ENCODE data around the gene BAZ2B. TPM values are rescaled to one million over a fixed set of nuclear protein-coding genes. Genes with fewer than 3 reads are reported as not detected.

BAZ2B gene
- total RNA-seq, 1 experiment from 2014 or later = 19.9 TPM

DNA sequence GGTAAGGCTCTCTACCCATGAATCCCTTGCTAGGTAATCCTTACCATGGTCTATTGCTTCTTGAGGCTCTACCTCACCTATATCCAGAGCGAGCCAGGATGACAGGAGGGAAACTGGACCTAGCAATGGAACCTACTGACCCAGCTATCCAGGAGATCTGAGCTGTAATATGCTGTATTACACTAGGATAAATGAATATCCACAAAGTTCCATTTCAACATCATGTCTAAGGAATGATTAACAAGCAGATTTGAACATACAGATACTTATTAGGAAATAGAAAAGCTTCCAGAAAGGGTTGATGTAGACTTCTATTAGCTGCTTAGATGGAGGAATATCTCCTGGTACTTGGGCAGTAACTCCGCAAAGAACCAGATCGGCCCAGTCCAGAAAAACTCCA lies 110.1 kb downstream of the BAZ2B start:
- ATAC-seq = no peak
- H3K9me2 ChIP-seq (ENCODE audit: insufficient read depth) = no peaks in the 10 kb centered on the region
- ChIA-PET RAD21 (ENCODE audit: low non-redundant PET in 1 of 2, low total read pairs in 2 of 2, uncharacterized antibody in 2 of 2, unreplicated experiment in 2 of 2) (interaction anchor here in 1 of 2 experiments (1.0 kb wide), 1 partner anchor 206 kb away, joined by 4 read pairs; the partner anchor contains the start of gene MARCHF7), POLR2A (no interaction called here), CTCF (no interaction called here)
- no peak overlapping the region for H2AFZ ChIP-seq (ENCODE audit: low read depth, low read length, poor library complexity, severe bottlenecking)
- peaks cover 0 to 14% of the 10 kb centered on the region in 2 experiments; a peak in 2 of 4 replicates for H3K4me1 ChIP-seq (ENCODE audit: control insufficient read depth in 1 of 2, insufficient read depth in 2 of 2, low read length in 2 of 2)
- TF ChIP-seq ELF1 (IDR thresholded peaks at IDR 0.05; ENCODE audit: borderline replicate concordance, low read depth) (no peak), POLR2AphosphoS5 (IDR thresholded peaks at IDR 0.05; ENCODE audit: low read depth, low read length) (no peak), MAX (IDR thresholded peaks at IDR 0.05) (no peak), CBX3 (IDR thresholded peaks at IDR 0.05; ENCODE audit: low read depth) (no peak), REST (IDR thresholded peaks at IDR 0.05; ENCODE audit: low read depth) (no peak)
- no TSS peak for BruUV-seq (replicated peaks)
- H3K9me3 ChIP-seq (ENCODE audit: control insufficient read depth in 1 of 2, insufficient read depth in 1 of 2, low read depth in 1 of 2, low read length in 2 of 2) = no peaks in the 10 kb centered on the region
- intact Hi-C loops (cut with micrococcal nuclease) = no loop called here
- H3K27ac ChIP-seq (ENCODE audit: low read depth, low read length) = no peak overlapping the region
- no peaks in the 10 kb centered on the region for H4K20me1 ChIP-seq (ENCODE audit: insufficient read depth)
- peak overlapping the region; percentile 41 for H3K4me2 ChIP-seq (ENCODE audit: low read length)
- H3K27me3 ChIP-seq (ENCODE audit: insufficient read depth, low read length) = no peaks in the 10 kb centered on the region
- no peak overlapping the region for H3K4me3 ChIP-seq (replicated peaks in 1 of 2; ENCODE audit: low read depth in 1 of 2, low read length in 2 of 2)
- no peaks in the 10 kb centered on the region for H3K79me2 ChIP-seq (ENCODE audit: insufficient read depth, low read length)
- no peak overlapping the region for H3K9ac ChIP-seq (ENCODE audit: low read length)
- DNase-seq (ENCODE audit: low read depth, low spot score) = no peak
- no peaks in the 10 kb centered on the region for H3K36me3 ChIP-seq (ENCODE audit: control insufficient read depth in 1 of 2, insufficient read depth in 2 of 2, low read length in 2 of 2)

DNA sequence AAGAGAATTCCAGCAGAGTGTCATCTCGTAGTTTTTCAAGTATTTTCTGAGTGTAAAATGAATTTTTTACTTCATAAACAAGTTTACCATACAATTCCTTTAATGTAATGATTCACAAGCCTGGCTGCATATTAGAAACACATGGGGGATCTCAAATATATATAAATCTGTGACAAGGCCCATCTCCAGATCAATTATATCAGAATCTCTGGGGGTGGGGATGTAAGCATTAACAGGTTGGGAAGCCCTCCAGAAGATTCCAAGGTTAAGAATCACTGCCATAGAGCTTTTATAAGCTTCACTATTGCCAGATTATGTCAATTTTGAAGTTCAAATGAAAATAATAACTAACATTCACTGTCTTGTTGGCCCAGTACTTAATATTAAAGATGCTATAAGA lies 111.2 kb downstream of the BAZ2B start:
- intact Hi-C loops (cut with micrococcal nuclease) = no loop called here
- Histone ChIP-seq H3K9me3 (ENCODE audit: control insufficient read depth in 1 of 2, insufficient read depth in 1 of 2, low read depth in 1 of 2, low read length in 2 of 2) (no peaks in the 10 kb centered on the region), H3K4me2 (ENCODE audit: low read length) (no peak overlapping the region), H3K4me1 (ENCODE audit: control insufficient read depth in 1 of 2, insufficient read depth in 2 of 2, low read length in 2 of 2) (peaks cover 0 to 14% of the 10 kb centered on the region in 2 experiments; a peak in 2 of 4 replicates), H3K9ac (ENCODE audit: low read length) (no peak overlapping the region), H3K27ac (ENCODE audit: low read depth, low read length) (no peak overlapping the region), H2AFZ (ENCODE audit: low read depth, low read length, poor library complexity, severe bottlenecking) (no peak overlapping the region), H4K20me1 (ENCODE audit: insufficient read depth) (no peaks in the 10 kb centered on the region), H3K4me3 (replicated peaks in 1 of 2; ENCODE audit: low read depth in 1 of 2, low read length in 2 of 2) (no peak overlapping the region), H3K9me2 (ENCODE audit: insufficient read depth) (no peaks in the 10 kb centered on the region), H3K36me3 (ENCODE audit: control insufficient read depth in 1 of 2, insufficient read depth in 2 of 2, low read length in 2 of 2) (no peaks in the 10 kb centered on the region), H3K79me2 (ENCODE audit: insufficient read depth, low read length) (no peaks in the 10 kb centered on the region), H3K27me3 (ENCODE audit: insufficient read depth, low read length) (no peaks in the 10 kb centered on the region)
- no peak for TF ChIP-seq CBX3 (IDR thresholded peaks at IDR 0.05; ENCODE audit: low read depth)
- TF ChIP-seq ELF1 (IDR thresholded peaks at IDR 0.05; ENCODE audit: borderline replicate concordance, low read depth) = no peak
- TF ChIP-seq ZFX (IDR thresholded peaks at IDR 0.05) = no peak
- TF ChIP-seq, protein P1, sequence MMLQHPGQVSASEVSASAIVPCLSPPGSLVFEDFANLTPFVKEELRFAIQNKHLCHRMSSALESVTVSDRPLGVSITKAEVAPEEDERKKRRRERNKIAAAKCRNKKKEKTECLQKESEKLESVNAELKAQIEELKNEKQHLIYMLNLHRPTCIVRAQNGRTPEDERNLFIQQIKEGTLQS (IDR thresholded peaks at IDR 0.05) = no peak
- TF ChIP-seq EZH2 (IDR thresholded peaks at IDR 0.05) = no peak
- TF ChIP-seq YY1 (IDR thresholded peaks at IDR 0.05; ENCODE audit: extremely low read depth, insufficient replicate concordance, low read depth, low read length) = no peak
- TF ChIP-seq REST (IDR thresholded peaks at IDR 0.05; ENCODE audit: low read depth) = no peak
- CTCF ChIA-PET = no interaction called here
- DNase-seq (ENCODE audit: low read depth, low spot score) = no peak
- POLR2A ChIA-PET = no interaction called here
- no peak for ATAC-seq
- BruUV-seq (replicated peaks) = no TSS peak
- RAD21 ChIA-PET (ENCODE audit: low non-redundant PET in 1 of 2, low total read pairs in 2 of 2, uncharacterized antibody in 2 of 2, unreplicated experiment in 2 of 2) = no interaction called here
